ENCODE data around the gene CCDC187. TPM values are rescaled to one million over a fixed set of nuclear protein-coding genes. Genes with fewer than 3 reads are reported as not detected.

CCDC187 gene
- total RNA-seq, 1 donor from 2014 or later, result not detected

DNA sequence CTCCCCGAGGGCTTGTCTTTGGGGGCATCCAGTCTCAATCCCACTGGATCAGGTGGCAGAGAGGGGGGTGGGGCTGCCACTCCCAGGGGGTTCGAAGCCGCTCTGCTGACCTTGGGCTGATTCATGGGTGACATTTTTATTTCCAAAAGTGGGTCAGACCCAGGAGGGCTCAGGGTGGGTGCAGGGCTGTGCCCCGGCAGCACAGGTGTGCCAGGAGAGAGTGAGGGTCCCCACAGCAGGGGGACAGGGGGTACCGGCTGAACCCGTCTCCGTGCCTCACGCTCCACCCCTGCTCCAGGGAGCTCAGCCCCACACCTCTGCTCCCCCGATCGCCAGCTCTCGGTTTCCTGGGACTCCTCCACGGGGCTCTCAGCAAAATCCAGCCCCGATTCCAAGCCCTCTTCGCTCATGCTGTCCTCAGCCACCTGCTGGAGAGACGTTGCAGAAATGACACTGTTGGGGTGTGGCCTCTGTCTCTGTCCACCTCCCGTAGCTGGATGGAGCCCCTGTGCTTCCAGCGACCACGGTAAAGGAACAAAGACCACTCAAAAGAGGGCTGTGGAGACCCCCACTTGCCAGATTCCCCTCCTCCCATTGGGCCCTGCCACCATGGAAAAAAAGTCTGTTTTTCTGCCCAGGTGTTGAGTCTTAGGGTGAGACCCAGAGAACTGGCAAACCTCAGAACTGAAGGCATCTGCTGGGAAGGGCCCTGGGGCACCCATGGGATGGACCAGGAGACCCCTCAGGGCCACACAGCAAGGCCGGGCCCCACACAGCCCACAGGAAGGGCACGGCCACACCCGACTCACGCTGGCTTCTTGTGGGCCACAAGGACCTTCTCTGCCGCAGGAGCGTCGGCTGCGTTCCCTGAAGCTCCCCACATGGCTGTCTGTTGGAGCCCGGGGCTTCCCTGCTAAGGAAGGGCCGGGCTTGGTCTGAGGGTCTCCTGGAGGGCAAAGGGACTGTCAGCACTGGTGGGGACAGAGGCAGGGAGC is 47.7 kb downstream of the CCDC187 start:
- intact Hi-C loops (cut with micrococcal nuclease), result no loop called here

DNA sequence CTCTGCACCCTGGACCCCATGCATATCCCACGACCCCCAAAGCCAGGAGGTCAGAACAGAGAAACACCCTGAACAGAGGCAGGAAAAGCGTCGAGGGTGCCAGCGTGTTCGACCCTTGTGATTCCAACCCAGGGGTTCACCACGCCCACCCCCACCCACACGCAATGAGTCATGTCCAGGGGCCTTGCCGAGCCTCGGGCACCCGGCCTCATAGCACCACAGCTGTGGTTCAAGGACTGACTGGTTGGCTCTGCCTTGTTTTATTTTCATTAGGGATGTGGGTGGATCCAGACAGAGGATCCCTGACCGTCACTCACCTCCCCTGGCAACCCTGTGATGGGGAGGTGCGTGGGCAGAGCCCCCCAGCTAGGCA is 48.7 kb downstream of the CCDC187 start:
- intact Hi-C loops (cut with micrococcal nuclease), result no loop called here

DNA sequence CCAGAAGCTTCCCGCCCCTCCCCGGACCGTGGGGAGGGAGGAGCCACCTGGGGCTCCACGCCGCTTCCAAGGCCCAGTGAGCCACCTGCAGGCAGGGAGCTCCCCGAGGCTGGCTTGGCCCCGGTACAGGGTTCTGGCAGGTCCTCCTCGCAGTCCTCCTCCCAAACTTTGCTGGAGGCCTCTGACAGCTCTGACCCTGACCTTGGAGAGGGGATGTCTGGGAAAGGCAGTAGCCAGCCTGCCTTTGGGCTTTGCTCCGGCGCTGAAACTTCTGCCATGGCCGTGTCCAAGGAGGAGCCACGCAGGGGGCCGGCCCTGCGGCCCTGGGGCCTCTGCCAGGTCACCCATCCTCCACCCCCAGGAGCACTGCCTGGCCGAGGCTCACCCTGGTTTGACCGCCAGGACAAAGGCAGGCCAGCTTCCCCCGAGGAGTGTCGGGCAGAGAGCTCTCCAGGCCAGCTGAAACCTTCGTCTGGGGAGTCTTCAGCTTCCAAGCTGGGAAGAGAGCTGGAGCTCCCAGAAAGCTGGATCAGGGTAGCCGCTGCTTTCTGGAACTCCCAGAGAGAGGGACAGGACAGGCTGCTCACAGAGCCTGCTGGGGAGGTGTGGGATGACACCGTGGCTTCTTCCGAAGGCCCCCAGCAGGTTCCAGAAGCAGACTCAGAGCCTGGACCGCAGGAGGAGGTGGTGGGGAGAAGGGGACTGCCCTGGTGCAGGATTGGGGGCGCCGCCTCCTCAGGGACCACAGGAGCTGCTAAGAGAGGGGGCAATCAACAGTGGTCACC is 49.3 kb downstream of the CCDC187 start:
- intact Hi-C loops (cut with micrococcal nuclease), result no loop called here

DNA sequence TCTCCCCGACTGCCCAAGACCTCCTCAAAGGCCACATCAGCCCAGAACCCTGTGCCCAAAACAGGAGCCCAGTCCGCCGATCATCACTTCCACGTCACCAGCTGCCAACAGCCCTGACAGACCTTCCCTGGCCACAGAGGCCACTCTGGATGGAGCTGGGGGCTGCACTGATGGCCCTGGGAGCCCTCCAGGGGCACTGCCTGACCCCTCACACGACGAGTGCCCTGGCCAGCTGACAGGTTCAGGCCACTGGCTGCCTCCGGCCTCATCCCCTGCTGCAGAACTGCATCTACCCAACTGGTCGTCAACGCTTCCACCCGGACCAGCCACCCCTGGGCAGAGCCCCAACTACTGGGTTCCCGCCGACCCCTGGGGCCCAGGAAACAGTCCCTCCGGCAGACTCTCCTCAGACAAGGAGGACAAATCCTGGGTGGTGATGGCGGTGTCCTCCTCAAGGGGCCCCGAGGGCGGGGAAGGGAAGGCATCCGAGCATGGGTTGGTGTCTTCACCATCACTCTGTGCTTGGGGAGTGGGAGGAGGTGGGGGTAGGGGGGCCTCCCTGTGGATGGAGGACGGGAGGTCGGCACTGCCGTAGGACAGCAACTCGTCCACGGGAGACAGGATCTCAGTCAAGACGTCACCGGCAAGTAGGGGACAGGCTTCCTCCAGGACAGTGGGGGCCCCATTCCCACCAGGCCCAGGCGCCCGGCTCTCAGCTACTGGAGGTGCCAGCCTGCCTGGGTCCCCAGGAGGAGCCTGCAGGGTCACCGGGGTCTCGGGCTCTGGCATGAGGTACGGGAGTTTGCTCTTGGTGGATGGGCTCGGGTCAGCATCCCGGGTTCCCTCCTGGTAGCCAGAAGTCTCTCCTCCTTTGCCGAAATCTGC is 50.4 kb downstream of the CCDC187 start:
- intact Hi-C loops (cut with micrococcal nuclease), result no loop called here

DNA sequence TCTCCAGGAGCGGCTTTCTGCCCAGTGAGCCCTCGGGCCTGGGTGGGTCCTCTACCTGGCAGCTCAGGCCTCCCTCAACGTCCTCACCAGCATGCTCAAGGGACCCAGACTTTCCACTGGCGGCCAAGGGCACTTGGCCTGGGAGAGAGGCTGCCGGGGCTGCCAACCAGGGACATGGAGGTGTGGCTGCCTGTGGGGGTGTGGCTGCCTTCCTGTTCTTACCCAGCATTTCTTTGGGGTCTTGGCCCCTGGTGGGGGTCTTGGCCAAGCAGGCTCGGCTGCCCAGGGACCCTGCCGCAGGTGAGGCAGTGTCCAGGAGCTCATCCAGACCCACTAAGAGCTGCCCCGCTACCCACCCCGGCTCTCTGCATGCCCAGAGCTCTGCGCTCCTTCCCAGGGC is 51.0 kb downstream of the CCDC187 start:
- intact Hi-C loops (cut with micrococcal nuclease), result no loop called here

DNA sequence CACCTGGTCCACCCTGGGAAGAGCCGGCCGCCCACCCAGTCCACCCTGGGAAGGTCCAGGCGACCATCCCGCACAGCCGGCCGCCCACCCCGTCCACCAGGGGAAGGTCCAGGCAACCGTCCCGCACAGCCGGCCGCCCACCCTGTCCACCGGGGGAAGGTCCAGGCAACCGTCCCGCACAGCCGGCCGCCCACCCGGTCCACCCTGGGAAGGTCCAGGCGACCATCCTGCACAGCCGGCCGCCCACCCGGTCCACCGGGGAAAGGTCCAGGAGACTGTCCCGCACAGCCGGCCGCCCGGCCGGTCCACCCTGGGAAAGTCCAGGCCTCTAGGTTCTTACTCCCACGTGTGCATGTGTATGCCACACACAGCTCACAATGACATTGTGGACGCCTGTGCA is 51.6 kb downstream of the CCDC187 start:
- intact Hi-C loops (cut with micrococcal nuclease), result no loop called here

DNA sequence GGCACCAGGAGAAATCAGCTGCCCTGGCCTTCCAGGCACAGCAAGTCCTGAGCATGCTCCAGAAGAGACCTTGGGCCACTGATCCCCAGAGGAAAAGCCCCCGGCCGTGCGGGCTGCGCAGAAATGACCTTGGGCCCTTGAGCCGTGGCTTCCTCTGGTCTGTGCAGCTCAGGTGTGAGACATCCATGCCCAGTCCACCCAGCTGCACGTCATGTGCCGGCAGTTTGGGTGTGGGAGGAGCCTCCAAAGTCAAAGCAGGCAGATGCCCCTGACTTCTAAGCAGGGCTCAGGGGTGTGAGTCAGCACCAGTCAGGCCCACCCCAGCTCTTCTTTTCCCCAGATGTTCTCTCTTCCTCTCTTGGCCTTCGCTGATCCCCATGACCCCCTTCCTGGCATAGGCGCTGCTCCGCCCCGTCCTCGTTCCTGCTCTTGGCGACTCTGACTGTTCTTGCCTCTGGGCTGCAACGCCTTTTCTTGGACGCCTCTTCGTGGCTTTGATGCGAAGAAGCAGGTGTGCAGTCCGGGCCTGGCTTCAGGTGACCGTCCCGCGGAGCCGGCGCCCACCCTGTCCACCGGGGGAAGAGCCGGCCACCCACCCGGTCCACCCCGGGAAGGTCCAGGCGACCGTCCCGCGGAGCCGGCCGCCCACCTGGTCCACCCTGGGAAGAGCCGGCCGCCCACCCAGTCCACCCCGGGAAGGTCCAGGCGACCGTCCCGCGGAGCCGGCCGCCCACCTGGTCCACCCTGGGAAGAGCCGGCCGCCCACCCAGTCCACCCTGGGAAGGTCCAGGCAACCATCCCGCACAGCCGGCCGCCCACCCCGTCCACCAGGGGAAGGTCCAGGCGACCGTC is 52.4 kb downstream of the CCDC187 start:
- intact Hi-C loops (cut with micrococcal nuclease), result no loop called here

DNA sequence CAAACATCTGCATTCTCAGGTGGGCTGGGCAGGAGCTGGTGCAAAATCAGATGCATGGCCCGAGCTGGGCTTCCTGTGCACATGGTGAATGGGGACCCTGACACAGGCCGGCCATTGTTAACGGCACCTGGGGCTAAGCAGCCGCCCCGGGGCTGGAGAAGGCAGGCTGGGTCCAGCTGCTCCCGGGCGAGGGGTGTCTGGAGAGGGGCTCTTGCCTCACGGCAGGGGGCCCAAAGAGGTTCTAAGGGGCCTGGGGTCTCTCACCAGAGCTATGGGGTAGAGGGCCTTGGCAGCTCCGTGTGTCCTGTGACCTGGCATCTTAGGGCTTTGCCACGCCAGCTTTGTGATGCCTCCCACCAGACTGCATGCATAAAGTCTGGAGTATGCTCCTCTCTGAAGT is 53.2 kb downstream of the CCDC187 start:
- intact Hi-C loops (cut with micrococcal nuclease), result no loop called here

DNA sequence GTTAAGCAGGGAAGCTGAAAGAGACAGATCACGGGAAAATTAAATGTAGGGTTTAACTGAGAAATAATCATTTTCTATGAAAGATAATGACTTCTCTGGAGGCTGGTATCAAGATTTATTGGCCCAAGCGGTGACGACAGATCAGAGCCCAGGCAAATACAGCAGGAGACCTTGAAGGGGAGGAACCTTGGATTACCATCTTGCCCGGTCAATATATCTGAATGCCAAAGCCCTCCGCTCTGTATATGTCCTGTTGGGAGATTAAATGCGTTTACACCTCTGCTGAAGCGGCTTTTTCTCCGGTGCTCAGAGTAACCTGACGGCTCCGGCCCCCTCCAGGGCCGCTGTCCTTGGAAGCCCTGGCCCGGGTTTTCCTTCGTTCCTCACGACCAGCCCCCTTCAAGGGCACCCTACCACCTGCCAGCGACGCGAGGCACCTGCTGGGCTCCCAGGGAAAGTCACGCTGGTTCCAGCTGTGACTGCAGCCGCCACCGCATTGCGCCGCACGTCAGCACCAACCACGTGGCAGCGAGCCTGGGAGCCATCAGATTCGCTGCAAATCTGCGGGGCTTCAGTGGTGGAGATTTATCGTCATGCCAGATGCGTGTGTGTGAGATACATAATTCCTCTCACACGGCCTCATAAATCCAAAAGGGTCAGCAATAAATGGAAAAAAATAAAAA is 53.9 kb downstream of the CCDC187 start:
- intact Hi-C loops (cut with micrococcal nuclease), result loop anchor here (5.0 to 10.0 kb wide), 3 partner anchors 32 to 343 kb away; partner anchors contain the start of genes CAMSAP1 and UBAC1

DNA sequence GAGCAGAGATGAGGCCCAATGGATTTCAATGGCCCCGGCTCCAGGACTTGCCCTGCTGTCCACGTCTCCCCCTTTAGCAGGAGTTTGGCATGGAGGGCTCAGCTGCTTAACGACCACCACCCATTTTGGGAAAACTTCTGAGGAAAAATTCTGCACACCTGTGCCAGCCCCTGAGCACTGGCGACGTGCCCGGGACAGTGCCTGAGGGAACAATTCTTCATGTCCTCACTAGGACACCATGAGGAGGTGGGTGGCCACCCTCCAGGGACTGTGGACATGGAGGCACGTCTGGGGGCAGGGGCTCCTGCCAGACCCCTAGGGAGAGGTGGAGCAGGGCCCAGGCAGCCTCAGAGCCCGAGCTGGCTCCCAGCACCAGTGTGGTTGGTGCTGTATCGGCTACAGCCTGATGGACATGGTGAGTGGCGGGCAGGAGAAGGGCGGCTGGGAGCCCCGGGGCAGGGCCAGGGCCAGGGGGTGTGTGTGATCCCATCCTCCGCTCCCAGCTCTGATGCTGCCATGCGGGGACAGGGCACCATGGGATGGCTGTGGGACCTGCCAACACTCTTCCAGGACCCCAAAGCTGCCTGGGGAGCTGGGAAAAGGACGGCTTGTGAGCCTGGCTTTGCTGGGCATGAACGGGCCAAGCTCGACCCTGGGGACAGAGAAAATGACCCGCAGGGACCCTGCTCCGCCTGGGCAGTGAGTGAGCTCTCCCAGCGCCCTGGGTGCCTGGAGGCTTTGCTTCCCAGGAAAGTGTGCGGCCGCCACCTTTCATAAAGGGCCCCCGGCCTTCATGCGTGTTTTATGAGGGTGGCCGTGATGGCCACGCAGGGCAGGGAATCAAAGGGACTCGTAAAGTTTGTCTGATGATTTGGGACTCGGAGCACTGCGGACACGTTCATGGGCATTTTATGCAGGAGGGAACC is 54.7 kb downstream of the CCDC187 start:
- intact Hi-C loops (cut with micrococcal nuclease), result loop anchor here (5.0 to 10.0 kb wide), 3 partner anchors 33 to 342 kb away; partner anchors contain the start of genes CAMSAP1 and UBAC1

DNA sequence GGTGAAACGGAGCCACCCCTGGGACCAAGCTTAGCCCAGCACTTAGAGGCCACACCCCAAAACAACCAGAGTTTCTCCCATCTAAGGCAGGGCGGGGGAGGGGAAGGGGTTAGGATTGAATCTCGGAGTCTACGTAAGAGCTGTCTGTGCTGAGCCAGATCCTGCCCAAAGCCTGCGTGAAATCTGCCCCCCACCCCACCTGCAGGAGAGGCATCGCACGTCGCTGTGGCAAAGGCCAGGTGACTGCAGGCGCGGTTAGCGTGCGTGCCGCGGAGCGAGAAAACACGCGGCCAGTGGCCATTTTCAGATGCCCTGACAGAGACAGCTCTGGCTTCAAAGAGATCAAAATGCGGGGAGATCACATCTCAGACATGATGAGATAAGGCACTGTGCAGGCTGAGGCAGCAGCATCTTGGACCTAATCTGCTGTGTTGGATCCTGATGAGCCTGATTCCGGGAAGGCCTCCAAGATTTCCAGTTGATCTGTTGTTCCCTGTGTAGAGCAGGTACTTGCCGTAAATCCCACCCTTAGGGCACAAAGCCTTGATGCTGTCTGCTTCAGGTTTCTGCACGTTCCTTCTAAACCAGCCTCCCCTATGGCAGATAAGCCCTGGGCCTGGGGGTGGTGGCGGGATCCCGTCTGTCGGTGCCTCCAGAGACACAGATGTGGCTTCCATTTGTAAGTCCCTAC is 55.8 kb downstream of the CCDC187 start:
- intact Hi-C loops (cut with micrococcal nuclease), result loop anchor here (5.0 to 10.0 kb wide), 3 partner anchors 34 to 341 kb away; partner anchors contain the start of genes CAMSAP1 and UBAC1

DNA sequence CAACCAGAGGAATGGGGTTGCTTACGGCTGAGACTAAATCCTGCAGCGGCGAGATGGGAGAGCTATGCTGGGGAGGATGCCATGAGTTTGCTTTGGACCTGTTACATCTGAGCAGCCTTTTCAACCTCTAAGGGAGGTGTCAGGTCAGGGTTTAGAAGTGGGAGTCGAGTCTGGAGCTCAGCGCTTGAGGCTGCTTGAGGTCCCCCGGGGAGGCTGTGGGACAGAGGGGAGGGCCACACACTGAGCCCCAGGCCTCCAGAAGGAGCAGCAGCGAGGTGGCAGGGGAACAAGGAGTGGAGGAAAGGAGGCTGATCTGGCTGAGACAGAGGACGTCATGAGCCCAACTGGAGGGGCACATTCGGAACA is 56.4 kb downstream of the CCDC187 start:
- intact Hi-C loops (cut with micrococcal nuclease), result loop anchor here (5.0 to 10.0 kb wide), 3 partner anchors 35 to 340 kb away; partner anchors contain the start of genes CAMSAP1 and UBAC1

DNA sequence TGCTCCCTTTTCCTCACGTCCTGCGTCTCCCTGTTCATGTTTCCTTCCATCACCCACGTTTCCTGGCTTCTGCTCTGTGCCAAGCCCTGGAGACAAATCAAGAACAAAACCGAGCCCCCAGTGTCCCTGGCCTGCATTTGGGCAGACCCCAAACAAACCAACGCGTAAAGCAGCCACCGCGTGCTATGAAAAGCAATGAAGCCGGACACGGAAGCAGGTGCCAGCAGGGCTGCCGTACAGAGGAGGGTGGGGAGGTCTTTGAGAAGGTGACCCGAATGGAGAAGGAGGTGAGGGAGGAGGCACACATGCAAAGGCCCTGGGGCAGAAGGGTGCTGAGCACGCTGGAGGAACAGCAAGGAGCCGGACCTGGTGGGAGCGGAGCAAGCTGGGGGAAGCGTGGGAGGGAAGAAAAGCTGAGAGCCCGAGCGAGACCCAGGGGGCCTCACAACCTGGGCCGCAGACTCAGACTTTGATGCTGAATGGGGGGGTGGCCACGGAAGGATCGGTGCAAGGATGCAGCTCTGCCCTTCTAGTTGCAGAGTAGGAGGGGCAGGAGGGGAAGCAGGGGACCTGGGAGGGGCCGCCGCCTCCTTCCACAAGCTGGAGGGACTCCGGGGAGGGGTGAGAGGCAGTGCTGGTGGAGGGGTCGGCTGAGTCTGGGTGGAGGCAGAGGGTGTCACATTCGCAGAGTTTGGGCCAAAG is 56.9 kb downstream of the CCDC187 start:
- intact Hi-C loops (cut with micrococcal nuclease), result loop anchor here (5.0 to 10.0 kb wide), 3 partner anchors 35 to 340 kb away; partner anchors contain the start of genes CAMSAP1 and UBAC1

DNA sequence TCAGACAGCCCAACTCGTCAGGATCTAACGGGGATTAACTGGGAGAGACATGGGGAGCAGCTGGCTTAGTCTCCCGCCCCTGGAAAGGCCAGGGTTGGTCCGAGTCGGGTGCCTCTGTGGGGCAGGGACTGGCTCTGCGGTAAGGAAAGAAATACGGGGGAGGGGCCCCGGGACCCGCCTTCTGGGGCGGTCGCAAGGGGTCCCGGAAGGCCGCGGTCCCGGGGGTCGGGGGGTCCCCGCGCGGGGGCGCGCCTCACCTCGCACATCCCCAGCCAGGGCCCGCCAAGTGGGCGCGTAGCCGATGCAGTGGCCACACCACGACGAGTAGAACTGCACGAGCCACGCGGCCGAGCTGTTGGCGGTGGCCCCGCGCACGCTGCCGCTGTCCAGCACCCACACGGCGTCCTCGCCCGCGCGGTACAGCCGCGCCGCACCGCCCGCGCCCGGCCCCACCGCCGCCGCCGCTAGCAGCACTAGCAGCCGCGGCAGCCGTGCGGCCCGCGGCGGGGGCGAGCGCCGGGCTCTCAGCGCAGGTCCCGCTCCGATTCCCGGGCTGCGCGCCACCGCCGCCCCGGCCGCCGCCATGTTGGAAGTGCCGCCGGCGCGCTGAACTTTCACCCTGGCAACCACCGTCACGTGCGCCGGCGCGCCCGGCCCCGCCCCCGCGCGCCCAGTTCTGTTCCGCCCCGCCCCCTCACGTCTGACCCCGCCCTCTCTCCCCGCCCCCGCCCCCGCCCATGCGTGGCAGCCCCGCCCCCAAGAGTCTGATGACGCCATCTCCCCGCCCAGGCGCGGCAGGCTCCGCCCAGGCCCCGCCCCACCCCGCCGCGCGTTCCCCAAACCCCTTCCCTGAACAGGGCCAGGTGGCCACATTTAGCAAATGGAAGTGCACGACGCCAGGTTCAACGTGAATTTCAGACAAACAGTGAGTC is 58.4 kb downstream of the CCDC187 start, which contains the start of gene QSOX2:
QSOX2 (minus strand) TSS at position 594 of the 932 bp plus-strand sequence; CDS start at position 585, 9 bp downstream.
- intact Hi-C loops (cut with micrococcal nuclease), result loop anchor here (1.0 to 10.0 kb wide), 8 partner anchors 13 to 1215 kb away; partner anchors contain the start of genes CAMSAP1, DNLZ and UBAC1

DNA sequence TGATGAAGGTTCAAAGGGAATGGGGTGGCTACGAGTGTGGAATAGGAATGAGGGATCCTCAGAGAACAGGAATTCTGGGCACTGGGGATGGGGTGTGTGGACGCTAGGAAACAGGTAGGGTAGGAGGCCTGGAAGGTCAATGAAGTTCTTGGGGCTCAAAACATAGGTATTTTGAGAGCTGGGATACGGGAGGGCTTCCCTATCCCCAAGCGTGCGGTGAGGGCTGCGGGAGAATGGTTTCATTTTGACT is 59.0 kb downstream of the CCDC187 start:
- intact Hi-C loops (cut with micrococcal nuclease), result loop anchor here (1.0 to 10.0 kb wide), 9 partner anchors 13 to 1216 kb away; partner anchors contain the start of genes CAMSAP1, DNLZ and UBAC1

Data from T-helper 1 cell treated with Interleukin-12 subunit alpha and Interleukin-12 subunit beta and Interleukin-4 antibody, amounts not matched to agents 30 ng/mL and 1 ng/mL, for 36 hours (primary cell).